Measurements from ENCODE around the gene ZFPM1.

ZFPM1 gene

GRCh38 chr16:88471115-88471514 lies 18.0 kb downstream of the ZFPM1 start:
- H3K4me3 ChIP-seq (ENCODE audit: low read depth, low read length): no peak overlapping the region
- TF ChIP-seq CTCF (IDR thresholded peaks at IDR 0.05; ENCODE audit: control insufficient read depth, extremely low read depth, insufficient read depth): no peak
- DNase-seq (ENCODE audit: low read depth): no peak

- DNase-seq (ENCODE audit: low read depth): no peak
- TF ChIP-seq CTCF (IDR thresholded peaks at IDR 0.05; ENCODE audit: control insufficient read depth, extremely low read depth, insufficient read depth): no peak
Measured at GRCh38 chr16:88471575-88471974, 18.5 kb downstream of the ZFPM1 start.

GRCh38 chr16:88472069-88472468 lies 19.0 kb downstream of the ZFPM1 start:
- H3K4me3 ChIP-seq (ENCODE audit: low read depth, low read length): no peak overlapping the region

More at GRCh38 chr16:88471575-88471974, 18.5 kb downstream of the ZFPM1 start:
- H3K4me3 ChIP-seq (ENCODE audit: low read depth, low read length): no peak overlapping the region

GRCh38 chr16:88472637-88473205 lies 19.6 kb downstream of the ZFPM1 start:
- no peak for TF ChIP-seq CTCF (IDR thresholded peaks at IDR 0.05; ENCODE audit: control insufficient read depth, extremely low read depth, insufficient read depth)
- DNase-seq (ENCODE audit: low read depth): no peak

More at GRCh38 chr16:88472069-88472468, 19.0 kb downstream of the ZFPM1 start:
- TF ChIP-seq CTCF (IDR thresholded peaks at IDR 0.05; ENCODE audit: control insufficient read depth, extremely low read depth, insufficient read depth): no peak
- no peak for DNase-seq (ENCODE audit: low read depth)

GRCh38 chr16:88473666-88474534 lies 20.8 kb downstream of the ZFPM1 start:
- no peak for TF ChIP-seq CTCF (IDR thresholded peaks at IDR 0.05; ENCODE audit: control insufficient read depth, extremely low read depth, insufficient read depth)
- H3K4me3 ChIP-seq (ENCODE audit: low read depth, low read length): no peak overlapping the region
- DNase-seq (ENCODE audit: low read depth): no peak

More at GRCh38 chr16:88472637-88473205, 19.6 kb downstream of the ZFPM1 start:
- no peak overlapping the region for H3K4me3 ChIP-seq (ENCODE audit: low read depth, low read length)

GRCh38 chr16:88475037-88475436 lies 22.0 kb downstream of the ZFPM1 start:
- TF ChIP-seq CTCF (IDR thresholded peaks at IDR 0.05; ENCODE audit: control insufficient read depth, extremely low read depth, insufficient read depth): no peak
- DNase-seq (ENCODE audit: low read depth): no peak
- no peak overlapping the region for H3K4me3 ChIP-seq (ENCODE audit: low read depth, low read length)

Measured in LNCaP clone FGC (cell line).